GM19193 (cell line): ENCODE results near the gene STAC2.

Source experiments
- POLR2A ChIP-seq: IDR thresholded peaks from 4 replicates; pipeline ENCODE4 v1.6.1; 2011; ENCODE audit not compliant: insufficient read depth, insufficient read length; ENCODE audit errors: extremely low read depth

Gene STAC2

GRCh38 chr17:39237586-39237985, 11.8 kb upstream of the STAC2 start:
- TF ChIP-seq POLR2A = no peak

- no peak for TF ChIP-seq POLR2A
These were observed 11.3 kb upstream of the STAC2 start for GRCh38 chr17:39236981-39237441.

GRCh38 chr17:39236450-39236927, 10.7 kb upstream of the STAC2 start:
- TF ChIP-seq POLR2A = no peak

GRCh38 chr17:39235555-39236449, 10.1 kb upstream of the STAC2 start:
- TF ChIP-seq POLR2A = no peak

- no peak for TF ChIP-seq POLR2A
These were observed 6.1 kb upstream of the STAC2 start for GRCh38 chr17:39231591-39232551.

- TF ChIP-seq POLR2A = no peak
These were observed 5.4 kb upstream of the STAC2 start for GRCh38 chr17:39231091-39231561.

- TF ChIP-seq POLR2A = no peak
These were observed 4.6 kb upstream of the STAC2 start for GRCh38 chr17:39230361-39230760.

- TF ChIP-seq POLR2A = no peak
These were observed 3.6 kb upstream of the STAC2 start for GRCh38 chr17:39229274-39229913.

- no peak for TF ChIP-seq POLR2A
These were observed 1.7 kb upstream of the STAC2 start for GRCh38 chr17:39227364-39227919.

GRCh38 chr17:39225959-39226683, 376 bp upstream of the STAC2 start:
- no peak for TF ChIP-seq POLR2A

- TF ChIP-seq POLR2A = no peak
These were observed 902 bp downstream of the STAC2 start for GRCh38 chr17:39224778-39225307.

GRCh38 chr17:39223907-39224777, 1.6 kb downstream of the STAC2 start:
- TF ChIP-seq POLR2A = no peak
